Epithelial cell of esophagus (primary cell): Measurements from ENCODE around the gene UBE2L3.

Experiments
- DNase-seq: peaks from one replicate; pipeline ENCODE4 v3.0.0; 2010; ENCODE audit warnings: low read depth
- H3K4me3 ChIP-seq: 2 replicates; pipeline ENCODE4 v1.5.1; 2011; ENCODE audit warnings: mild to moderate bottlenecking, low read length, control low read depth
- TF ChIP-seq, protein P1 (sequence below): IDR thresholded peaks from 2 replicates; pipeline ENCODE4 v1.5.1; 2011; ENCODE audit warnings: low read depth, mild to moderate bottlenecking, low read length, control low read depth, inconsistent platforms; ENCODE audit not compliant: insufficient read depth; ENCODE audit errors: missing control alignments

UBE2L3 gene

DNA sequence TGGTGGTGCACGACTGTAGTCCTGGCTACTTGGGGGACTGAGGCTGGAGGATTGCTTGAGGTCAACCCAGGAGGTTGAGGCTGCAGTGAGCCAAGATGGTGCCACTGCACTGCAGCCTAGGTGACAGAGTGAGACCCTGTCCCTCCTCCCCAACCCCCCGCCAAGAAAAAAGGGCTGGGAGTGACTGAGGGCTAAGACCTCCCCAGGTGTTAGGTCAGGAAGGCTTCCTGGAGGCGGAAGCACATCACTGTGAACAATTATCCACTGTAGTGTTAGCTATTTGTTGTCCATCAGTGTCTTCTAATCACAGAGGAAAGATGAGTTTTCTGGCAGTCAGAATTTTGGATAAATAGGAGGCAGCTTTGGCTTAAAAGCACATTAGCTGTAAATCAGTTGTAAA is 53.5 kb downstream of the UBE2L3 start:
- no peak overlapping the region for H3K4me3 ChIP-seq
- no peak for DNase-seq
- TF ChIP-seq, protein P1, sequence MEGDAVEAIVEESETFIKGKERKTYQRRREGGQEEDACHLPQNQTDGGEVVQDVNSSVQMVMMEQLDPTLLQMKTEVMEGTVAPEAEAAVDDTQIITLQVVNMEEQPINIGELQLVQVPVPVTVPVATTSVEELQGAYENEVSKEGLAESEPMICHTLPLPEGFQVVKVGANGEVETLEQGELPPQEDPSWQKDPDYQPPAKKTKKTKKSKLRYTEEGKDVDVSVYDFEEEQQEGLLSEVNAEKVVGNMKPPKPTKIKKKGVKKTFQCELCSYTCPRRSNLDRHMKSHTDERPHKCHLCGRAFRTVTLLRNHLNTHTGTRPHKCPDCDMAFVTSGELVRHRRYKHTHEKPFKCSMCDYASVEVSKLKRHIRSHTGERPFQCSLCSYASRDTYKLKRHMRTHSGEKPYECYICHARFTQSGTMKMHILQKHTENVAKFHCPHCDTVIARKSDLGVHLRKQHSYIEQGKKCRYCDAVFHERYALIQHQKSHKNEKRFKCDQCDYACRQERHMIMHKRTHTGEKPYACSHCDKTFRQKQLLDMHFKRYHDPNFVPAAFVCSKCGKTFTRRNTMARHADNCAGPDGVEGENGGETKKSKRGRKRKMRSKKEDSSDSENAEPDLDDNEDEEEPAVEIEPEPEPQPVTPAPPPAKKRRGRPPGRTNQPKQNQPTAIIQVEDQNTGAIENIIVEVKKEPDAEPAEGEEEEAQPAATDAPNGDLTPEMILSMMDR = no peak

DNA sequence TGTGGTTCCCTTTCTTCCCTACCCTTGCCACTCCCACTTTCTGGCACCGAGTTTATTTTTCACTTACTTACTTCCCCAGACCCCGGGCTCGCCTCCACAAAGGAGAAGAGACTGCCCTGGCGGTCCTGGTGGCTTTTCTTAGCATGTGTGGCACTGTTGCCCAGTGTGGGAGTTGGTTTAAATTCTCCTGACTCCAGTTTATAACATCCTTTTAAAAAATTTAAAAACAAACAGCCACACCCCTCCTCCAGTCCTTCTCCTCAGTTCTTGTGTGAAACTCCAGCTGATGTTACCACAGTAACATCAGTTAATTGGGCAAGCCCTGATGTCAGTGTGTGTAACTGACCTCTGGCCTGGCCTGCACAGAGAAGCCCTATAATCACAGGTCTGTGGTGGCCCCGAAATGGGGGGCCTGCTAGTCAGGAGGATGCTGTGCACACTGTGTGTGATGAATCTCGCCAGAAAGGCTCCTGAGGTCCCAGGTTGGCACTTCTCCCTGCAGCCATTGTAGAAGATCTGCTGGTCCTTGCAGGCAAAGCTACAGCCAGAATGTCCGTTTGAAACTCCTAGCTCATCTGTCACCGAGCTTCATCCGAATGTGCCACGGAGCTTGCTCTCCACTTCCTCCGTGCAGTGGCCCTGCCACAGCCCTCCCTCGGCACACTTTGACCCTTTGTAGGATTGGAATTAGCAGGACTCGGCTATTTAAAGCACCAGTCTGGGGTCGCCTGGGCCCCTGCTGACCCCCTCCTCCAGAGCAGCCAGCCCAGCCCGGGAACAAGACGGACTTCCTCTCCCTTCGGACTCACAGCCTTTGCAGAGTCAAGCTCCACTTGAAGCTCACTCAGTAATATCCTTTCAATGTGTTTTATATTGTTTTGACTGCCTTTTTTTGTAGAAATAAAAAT is 54.8 kb downstream of the UBE2L3 start:
- TF ChIP-seq, protein P1 = no peak
- DNase-seq = no peak
- H3K4me3 ChIP-seq = no peak overlapping the region

DNA sequence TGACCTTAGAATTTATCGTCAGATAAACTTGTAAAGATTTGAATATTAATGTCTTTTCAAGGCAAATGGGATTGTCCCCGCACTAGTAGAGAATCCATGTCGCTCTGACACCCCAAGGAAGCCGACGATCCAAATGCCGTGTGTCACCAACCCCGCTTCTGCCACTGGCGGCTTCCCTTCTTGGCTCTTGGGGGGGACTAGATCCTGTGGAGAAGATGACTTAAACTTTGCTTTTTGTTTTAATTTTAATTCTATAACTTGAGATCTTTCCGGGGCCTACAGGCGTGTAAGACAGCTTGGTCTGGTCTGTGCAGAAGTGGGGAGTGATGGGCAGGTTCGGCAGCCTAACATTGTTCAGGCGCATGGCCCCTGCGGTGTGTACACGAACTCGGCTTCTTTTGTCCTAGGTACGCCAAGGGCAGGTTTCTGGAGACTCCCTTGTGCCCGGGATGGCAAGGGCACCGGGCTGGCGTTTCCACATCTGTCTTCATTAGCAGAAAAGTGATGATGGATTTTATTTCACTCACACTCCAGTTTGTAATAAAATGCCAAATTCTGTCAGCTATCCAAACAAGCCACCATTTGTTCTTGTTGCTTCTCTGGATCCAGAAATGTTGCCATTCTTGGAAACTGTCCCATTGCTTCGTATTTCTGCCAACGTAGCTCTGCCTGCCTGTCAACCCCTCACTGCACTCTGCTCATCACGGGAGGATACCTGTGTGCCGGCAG is 55.6 kb downstream of the UBE2L3 start:
- H3K4me3 ChIP-seq = no peak overlapping the region
- TF ChIP-seq, protein P1 = no peak
- DNase-seq = no peak

DNA sequence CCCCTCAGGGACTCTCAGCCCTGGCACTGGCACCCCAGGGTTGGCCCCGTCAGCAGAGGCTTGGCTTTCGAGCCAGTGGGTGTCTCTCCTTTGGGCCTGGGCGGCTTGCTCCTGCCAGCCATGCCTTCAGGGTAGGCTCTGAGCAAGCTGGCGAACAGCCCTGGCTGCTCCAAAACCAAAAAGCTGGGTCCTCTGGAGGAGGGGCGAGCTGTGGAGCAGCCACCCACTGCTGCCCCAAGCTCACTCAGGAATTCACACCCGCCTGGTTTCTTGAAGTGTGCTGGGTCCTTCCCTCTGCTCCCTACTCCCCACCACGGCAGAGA is 56.1 kb downstream of the UBE2L3 start:
- no peak for DNase-seq
- TF ChIP-seq, protein P1 = no peak
- H3K4me3 ChIP-seq = no peak overlapping the region

DNA sequence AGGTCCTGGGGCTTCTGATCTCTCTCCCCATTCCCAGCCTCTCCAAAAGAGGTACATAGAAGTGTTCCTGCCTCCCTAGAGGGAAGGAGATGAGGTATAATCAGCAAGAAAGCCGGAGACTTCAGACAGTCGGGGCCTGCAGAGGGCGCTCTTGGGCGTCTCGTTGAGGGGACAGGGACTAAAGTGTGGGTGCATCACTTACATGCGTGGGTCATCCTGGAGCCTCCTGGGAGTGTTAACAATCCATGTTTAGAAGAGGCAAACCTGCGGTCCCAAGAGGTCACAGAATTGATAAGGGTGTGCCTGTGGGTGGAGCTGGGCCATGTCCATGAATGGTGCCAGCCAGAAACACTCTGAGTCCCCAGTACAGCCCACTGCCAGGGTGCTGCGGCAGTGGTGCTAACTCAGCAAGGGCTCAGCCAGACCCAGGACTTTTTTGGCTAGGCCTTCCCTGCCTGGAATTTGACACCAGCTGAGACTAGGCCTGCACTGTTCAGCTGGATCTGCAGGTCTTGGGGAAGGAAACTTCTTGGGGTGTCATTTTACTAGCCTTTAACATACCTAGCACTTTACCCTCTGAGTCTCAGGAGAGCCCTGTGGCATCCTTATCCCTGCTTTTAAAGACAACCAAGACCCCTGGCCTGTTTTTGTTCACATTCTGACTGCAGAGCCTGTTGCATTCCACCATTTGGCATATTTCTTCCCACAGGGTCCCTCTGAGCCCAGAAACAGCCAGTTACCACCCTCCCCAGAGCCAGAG is 56.8 kb downstream of the UBE2L3 start:
- peak; percentile 47 for DNase-seq
- no peak overlapping the region for H3K4me3 ChIP-seq
- TF ChIP-seq, protein P1 = peak; percentile 62

DNA sequence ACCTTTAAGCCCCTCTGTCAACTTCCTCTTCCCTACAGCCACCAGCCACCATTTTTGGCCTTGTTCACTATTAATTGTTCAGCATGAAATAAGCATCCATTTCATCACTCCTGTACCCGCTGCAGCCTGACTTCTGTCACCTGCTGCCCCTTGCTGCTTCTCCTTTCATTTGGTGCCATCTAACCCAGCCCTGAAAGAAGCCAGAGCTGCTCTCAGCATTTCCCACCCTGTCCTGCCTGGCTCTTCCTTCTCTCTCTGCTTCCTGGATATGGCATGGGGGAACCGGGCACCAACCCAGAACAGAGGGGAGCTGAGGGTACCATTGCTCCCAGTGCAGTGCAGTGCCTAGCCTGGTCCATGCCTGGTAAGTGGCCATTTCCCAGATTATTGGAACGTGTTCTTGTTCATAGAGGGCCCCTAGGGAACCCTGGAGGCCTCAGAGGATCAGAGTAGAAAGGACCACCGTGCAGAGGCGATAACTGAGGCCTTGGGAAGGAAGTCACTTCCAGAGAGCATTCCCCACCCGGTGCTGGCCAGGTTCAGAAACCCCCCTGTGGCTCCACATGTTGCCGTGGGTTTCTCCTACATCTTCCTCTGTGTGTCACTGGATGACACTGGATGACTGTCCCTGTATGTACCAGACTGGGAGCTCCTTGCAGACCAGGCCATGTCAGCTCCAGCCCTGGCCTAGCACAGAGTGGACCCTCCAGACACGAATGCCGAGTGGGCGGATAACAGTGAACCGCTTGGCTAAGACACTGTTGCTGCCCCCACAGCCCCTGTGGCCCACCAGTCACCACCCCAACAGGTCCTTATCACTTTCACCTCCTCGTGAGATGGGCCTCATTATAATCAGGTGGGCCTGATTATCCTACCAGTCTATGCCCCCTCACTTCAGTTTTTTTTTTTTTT is 57.6 kb downstream of the UBE2L3 start:
- H3K4me3 ChIP-seq = no peak overlapping the region
- DNase-seq = no peak
- TF ChIP-seq, protein P1 = no peak
